NCI-H1694 (cell line): Measurements from ENCODE around the gene UBQLN2.
"Not testable (repeated sequence)": the region's sequence is repeated elsewhere in the genome, so short reads cannot be mapped to it uniquely, and the experiment has no call there.

Experiments
- DNase-seq: peaks from one replicate; lab custom pipeline; 2025; lab: John Stamatoyannopoulos, UW

The UBQLN2 gene

GRCh38 chrX:56563231-56564161 lies at the start of gene UBQLN2:
UBQLN2 (plus strand) TSS chrX:56563627; CDS start chrX:56563874, 247 bp downstream.
- peak; percentile 55 for DNase-seq

- DNase-seq: no peak
Observed at GRCh38 chrX:56519642-56520041, 43.8 kb upstream of the UBQLN2 start.

- DNase-seq: not testable (repeated sequence)
Observed at GRCh38 chrX:56529482-56530007, 33.9 kb upstream of the UBQLN2 start.

- no peak for DNase-seq
Observed at GRCh38 chrX:56530011-56530410, 33.4 kb upstream of the UBQLN2 start.

GRCh38 chrX:56550667-56551066 lies 12.8 kb upstream of the UBQLN2 start:
- DNase-seq: no peak

- DNase-seq: no peak
Observed at GRCh38 chrX:56554870-56555269, 8.6 kb upstream of the UBQLN2 start.

DNA sequence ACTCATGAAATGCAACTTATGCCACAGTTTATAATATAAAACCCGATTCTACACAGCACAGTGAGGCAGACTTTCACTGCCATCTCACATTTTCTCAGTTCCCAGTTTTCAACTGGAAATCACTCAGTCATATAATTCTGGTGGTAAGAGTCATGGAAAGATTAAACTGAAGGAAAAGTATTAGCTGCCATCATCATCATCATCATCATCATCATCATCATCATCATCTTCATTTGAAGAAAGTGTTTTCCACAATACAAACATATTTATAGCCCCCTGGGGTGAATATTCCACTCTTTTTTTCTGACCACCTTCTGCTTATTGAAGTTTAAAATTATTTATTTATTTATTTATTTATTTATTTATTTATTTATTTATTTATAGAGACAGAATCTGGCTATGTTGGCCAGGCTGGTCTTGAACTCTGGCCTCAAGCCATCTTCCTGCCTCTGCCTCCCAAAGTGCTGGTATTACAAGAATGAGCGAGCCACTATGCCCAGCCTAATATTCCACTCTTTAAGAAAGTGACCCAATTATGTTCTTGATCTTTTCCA lies 6.0 kb upstream of the UBQLN2 start:
- DNase-seq: no peak

- DNase-seq: peak; percentile 13
Observed at GRCh38 chrX:56564164-56564885, 898 bp downstream of the UBQLN2 start.

DNA sequence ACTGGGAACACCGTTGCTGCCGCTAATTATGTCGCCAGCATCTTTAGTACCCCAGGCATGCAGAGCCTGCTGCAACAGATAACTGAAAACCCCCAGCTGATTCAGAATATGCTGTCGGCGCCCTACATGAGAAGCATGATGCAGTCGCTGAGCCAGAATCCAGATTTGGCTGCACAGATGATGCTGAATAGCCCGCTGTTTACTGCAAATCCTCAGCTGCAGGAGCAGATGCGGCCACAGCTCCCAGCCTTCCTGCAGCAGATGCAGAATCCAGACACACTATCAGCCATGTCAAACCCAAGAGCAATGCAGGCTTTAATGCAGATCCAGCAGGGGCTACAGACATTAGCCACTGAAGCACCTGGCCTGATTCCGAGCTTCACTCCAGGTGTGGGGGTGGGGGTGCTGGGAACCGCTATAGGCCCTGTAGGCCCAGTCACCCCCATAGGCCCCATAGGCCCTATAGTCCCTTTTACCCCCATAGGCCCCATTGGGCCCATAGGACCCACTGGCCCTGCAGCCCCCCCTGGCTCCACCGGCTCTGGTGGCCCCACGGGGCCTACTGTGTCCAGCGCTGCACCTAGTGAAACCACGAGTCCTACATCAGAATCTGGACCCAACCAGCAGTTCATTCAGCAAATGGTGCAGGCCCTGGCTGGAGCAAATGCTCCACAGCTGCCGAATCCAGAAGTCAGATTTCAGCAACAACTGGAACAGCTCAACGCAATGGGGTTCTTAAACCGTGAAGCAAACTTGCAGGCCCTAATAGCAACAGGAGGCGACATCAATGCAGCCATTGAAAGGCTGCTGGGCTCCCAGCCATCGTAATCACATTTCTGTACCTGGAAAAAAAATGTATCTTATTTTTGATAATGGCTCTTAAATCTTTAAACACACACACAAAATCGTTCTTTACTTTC lies 1.8 kb downstream of the UBQLN2 start:
- no peak for DNase-seq

GRCh38 chrX:56569378-56570057 lies 6.1 kb downstream of the UBQLN2 start:
- DNase-seq: no peak

DNA sequence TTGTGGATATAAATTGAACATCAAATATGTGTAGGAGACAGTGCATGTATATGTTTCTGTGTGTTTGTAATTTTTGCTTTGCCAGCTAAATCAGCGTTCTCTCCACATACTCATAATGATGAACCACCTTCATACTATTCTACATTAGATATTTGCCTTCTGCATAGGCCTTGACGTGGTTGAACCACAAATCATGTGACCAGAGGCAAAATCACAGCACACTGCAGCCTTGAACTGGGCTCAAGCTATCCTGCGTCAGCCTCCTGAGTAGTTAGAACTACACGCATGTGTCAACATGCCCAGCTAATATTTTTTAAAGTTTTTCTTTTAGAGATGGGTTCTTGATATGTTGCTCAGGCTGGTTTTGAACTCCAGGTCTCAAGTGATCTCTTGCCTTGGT lies 9.5 kb downstream of the UBQLN2 start:
- DNase-seq: no peak

GRCh38 chrX:56574861-56575260 lies 11.4 kb downstream of the UBQLN2 start:
- no peak for DNase-seq

DNA sequence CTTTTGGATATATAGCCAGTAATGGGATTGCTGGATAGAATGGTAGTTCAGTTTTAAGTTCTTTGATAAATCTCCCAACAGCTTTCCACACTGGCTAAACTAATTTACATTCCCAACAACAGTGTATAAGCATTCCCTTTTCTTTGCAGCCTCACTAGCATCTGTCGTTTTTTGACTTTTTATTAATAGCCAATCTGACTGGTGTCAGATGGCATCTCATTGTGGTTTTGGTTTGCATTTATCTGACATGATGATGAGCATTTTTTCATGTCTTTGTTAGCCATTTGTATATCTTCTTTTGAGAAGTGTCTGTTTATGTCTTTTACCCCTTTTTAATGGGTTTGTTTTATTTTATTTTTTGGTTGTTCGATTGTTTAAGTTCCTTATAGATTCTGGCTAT lies 13.3 kb downstream of the UBQLN2 start:
- DNase-seq: no peak

DNA sequence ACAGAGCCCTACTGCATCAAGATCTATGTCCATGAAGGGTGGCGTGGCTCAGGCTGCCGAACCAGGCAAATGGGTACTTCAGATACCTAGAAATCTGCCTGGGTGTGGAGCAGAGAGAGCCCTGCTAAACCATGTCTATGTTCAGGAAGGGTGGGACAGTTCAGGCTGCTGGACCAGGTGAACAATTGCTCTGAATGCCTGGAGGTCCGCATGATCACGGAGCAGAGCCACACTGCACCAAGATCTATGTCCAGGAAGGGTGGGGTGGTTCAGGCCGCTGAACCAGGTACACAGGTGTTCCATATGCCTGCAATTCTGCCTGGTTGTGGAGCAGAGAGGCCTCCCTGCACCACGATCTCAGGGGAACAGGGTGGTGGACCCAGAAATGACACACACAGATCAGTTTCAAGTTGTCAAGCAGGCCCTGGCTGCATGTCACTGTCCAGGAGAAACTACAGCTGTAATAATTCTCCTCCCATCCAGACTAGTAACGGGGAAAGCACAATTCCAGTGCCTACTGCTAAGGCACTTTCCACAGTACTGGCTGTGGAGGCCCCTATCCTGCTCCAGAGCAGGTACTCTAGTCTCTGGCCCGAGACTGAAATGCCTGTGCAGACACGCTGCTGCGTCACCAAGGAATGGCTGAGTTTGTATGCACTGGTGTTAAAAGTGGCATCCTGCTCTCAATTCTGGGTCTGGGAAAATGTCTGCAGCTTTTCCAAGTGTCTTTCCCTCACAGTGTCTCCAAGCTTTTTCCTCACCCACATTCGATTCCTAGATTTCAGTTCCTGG lies 25.2 kb downstream of the UBQLN2 start:
- DNase-seq: no peak

DNA sequence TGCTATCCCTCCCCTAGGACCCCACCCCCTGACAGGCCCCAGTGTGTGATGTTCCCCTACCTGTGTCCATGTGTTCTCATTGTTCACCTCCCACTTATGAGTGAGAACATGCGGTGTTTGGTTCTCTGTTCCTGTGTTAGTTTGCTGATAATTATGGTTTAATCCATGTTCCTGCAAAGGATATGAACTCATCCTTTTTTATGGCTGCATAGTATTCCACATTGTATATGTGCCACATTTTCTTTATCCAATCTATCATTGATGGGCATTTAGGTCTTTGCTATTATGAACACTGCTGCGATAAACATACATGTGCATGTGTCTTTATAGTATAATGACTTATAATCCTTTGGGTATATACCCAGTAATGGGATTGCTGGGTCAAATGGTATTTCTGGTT lies 28.4 kb downstream of the UBQLN2 start:
- not testable (repeated sequence) for DNase-seq

DNA sequence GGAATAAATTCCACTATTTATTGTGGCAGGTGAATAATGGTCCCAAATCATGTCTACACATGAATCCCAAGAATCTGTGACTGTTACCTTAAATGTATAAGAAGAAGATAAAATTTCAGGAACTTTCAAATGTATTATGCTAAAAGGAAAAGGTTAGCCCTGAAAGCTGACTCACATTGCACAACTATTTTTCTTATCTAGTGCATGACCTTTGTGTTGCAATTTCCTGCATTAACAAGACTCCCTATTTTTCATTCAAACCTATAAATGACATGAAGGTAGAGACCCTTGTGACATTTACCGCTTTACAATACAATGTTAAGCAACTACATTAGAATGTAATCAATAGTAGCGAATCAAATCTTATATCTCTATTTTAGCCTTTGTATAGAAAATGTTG lies 36.7 kb downstream of the UBQLN2 start:
- no peak for DNase-seq

DNA sequence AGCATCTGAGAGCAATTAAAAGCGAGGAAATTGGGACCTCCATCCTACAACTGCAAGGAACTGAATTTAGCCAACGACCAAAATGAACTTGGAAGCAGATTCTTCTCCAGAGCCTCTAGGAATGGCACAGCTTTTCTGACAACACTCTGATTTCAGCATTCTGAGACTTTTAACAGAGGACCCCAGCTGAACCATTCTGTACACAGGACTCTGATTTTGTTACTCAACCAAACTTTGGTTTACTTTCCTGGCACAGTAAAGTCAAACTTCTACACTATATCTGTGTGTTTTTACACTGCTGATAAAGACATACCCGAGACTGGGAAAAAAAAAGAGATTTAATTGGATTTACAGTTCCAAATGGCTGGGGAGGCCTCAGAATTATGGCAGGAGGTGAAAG lies 37.6 kb downstream of the UBQLN2 start:
- DNase-seq: no peak

DNA sequence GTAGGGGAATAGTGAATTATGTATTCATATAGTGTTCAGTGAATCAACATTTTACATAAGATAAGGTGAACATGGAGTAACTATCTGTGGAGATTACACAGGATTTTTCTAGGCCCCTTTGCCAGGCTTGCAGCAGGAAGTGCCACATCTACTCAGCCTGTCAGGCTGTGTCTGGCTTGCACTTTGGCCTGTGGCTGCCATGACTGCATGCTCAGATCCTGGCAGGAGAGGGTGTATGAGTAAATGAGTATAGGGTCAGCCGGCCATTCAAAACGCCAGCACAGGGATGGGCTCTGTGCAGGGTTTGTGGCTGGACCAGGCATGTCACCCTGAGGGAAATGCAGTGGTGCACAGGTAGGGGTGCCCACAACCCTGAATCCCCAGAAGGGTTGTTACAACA lies 51.9 kb downstream of the UBQLN2 start:
- no peak for DNase-seq
